ENCODE results near the gene C16orf92.

C16orf92 gene

GRCh38 chr16:30004811-30005242 lies 18.2 kb upstream of the C16orf92 start:
- H3K27me3 ChIP-seq (ENCODE audit: insufficient read depth, low read length, poor library complexity), result no peaks in the 10 kb centered on the region
- peaks cover 61% of the 10 kb centered on the region for H3K36me3 ChIP-seq (ENCODE audit: insufficient read depth, low read length)
- H3K9ac ChIP-seq (ENCODE audit: low read depth, low read length), result no peak overlapping the region
- no peak overlapping the region for H3K4me3 ChIP-seq (ENCODE audit: low read depth in 1 of 2, low read length in 2 of 2)
- H2AFZ ChIP-seq (ENCODE audit: low read depth, low read length), result no peak overlapping the region
- DNase-seq (no peak), ATAC-seq (ENCODE audit: insufficient read depth, low read depth) (0 out of 3 replicates have a peak, but pooled peaks have one; percentile 18)
- H4K20me1 ChIP-seq (ENCODE audit: insufficient read depth, low read length), result peaks cover 4% of the 10 kb centered on the region; the same call in 1 of the 2 replicates
- H3K27ac ChIP-seq (ENCODE audit: low read length), result no peak overlapping the region
- no peaks in the 10 kb centered on the region for H3K9me3 ChIP-seq (ENCODE audit: insufficient read depth, low read length, severe bottlenecking)
- H3K79me2 ChIP-seq (ENCODE audit: insufficient read depth, low read length), result 0 out of 2 replicates have a peak, but pooled peaks cover under 1% of the 10 kb centered on the region
- H3K4me1 ChIP-seq (ENCODE audit: insufficient read depth, low read length), result no peaks in the 10 kb centered on the region
- H3K4me2 ChIP-seq (ENCODE audit: insufficient read depth, low read length), result no peak overlapping the region
- TF ChIP-seq CTCF (IDR thresholded peaks at IDR 0.05; ENCODE audit: borderline replicate concordance, extremely low read depth, low read length, poor library complexity, severe bottlenecking), result no peak
- no peak for TF ChIP-seq EZH2 (IDR thresholded peaks at IDR 0.05; ENCODE audit: borderline replicate concordance, low read depth, low read length, severe bottlenecking)

- Histone ChIP-seq H2AFZ (ENCODE audit: low read depth, low read length) (no peak overlapping the region), H3K9ac (ENCODE audit: low read depth, low read length) (no peak overlapping the region), H3K36me3 (ENCODE audit: insufficient read depth, low read length) (peaks cover 56% of the 10 kb centered on the region), H3K4me3 (ENCODE audit: low read depth in 1 of 2, low read length in 2 of 2) (no peak overlapping the region), H4K20me1 (ENCODE audit: insufficient read depth, low read length) (peaks cover 6% of the 10 kb centered on the region; the same call in 1 of the 2 replicates), H3K27ac (ENCODE audit: low read length) (no peak overlapping the region), H3K4me1 (ENCODE audit: insufficient read depth, low read length) (peaks cover 6% of the 10 kb centered on the region), H3K27me3 (ENCODE audit: insufficient read depth, low read length, poor library complexity) (no peaks in the 10 kb centered on the region), H3K4me2 (ENCODE audit: insufficient read depth, low read length) (no peak overlapping the region), H3K79me2 (ENCODE audit: insufficient read depth, low read length) (no peaks in the 10 kb centered on the region), H3K9me3 (ENCODE audit: insufficient read depth, low read length, severe bottlenecking) (no peaks in the 10 kb centered on the region)
- TF ChIP-seq CTCF (IDR thresholded peaks at IDR 0.05; ENCODE audit: borderline replicate concordance, extremely low read depth, low read length, poor library complexity, severe bottlenecking) (peak; percentile 78), EZH2 (IDR thresholded peaks at IDR 0.05; ENCODE audit: borderline replicate concordance, low read depth, low read length, severe bottlenecking) (no peak)
- DNase-seq (peak; percentile 49), ATAC-seq (ENCODE audit: insufficient read depth, low read depth) (peak; percentile 68)
These were observed 17.5 kb upstream of the C16orf92 start for GRCh38 chr16:30005341-30006094.

GRCh38 chr16:30006095-30006473 lies 16.9 kb upstream of the C16orf92 start:
- H3K27me3 ChIP-seq (ENCODE audit: insufficient read depth, low read length, poor library complexity), result no peaks in the 10 kb centered on the region
- no peak overlapping the region for H3K4me3 ChIP-seq (ENCODE audit: low read depth in 1 of 2, low read length in 2 of 2)
- no peak overlapping the region for H3K9ac ChIP-seq (ENCODE audit: low read depth, low read length)
- H2AFZ ChIP-seq (ENCODE audit: low read depth, low read length), result no peak overlapping the region
- peaks cover 50% of the 10 kb centered on the region for H3K36me3 ChIP-seq (ENCODE audit: insufficient read depth, low read length)
- H3K79me2 ChIP-seq (ENCODE audit: insufficient read depth, low read length), result no peaks in the 10 kb centered on the region
- H4K20me1 ChIP-seq (ENCODE audit: insufficient read depth, low read length), result peaks cover 7% of the 10 kb centered on the region; the same call in 1 of the 2 replicates
- H3K27ac ChIP-seq (ENCODE audit: low read length), result no peak overlapping the region
- no peak for TF ChIP-seq EZH2 (IDR thresholded peaks at IDR 0.05; ENCODE audit: borderline replicate concordance, low read depth, low read length, severe bottlenecking)
- no peak for TF ChIP-seq CTCF (IDR thresholded peaks at IDR 0.05; ENCODE audit: borderline replicate concordance, extremely low read depth, low read length, poor library complexity, severe bottlenecking)
- DNase-seq (no peak), ATAC-seq (ENCODE audit: insufficient read depth, low read depth) (no peak)
- no peaks in the 10 kb centered on the region for H3K9me3 ChIP-seq (ENCODE audit: insufficient read depth, low read length, severe bottlenecking)
- H3K4me2 ChIP-seq (ENCODE audit: insufficient read depth, low read length), result no peak overlapping the region
- H3K4me1 ChIP-seq (ENCODE audit: insufficient read depth, low read length), result peaks cover 10% of the 10 kb centered on the region

Data from DND-41 (cell line).